ENCODE data around the gene IFT57. TPM values are rescaled to one million over a fixed set of nuclear protein-coding genes. Genes with fewer than 3 reads are reported as not detected.
"Not testable (repeated sequence)": the region's sequence is repeated elsewhere in the genome, so short reads cannot be mapped to it uniquely, and the experiment has no call there.

IFT57 gene
- total RNA-seq, 2 experiments from 2014 or later, result 26.2 to 27.7 TPM

DNA sequence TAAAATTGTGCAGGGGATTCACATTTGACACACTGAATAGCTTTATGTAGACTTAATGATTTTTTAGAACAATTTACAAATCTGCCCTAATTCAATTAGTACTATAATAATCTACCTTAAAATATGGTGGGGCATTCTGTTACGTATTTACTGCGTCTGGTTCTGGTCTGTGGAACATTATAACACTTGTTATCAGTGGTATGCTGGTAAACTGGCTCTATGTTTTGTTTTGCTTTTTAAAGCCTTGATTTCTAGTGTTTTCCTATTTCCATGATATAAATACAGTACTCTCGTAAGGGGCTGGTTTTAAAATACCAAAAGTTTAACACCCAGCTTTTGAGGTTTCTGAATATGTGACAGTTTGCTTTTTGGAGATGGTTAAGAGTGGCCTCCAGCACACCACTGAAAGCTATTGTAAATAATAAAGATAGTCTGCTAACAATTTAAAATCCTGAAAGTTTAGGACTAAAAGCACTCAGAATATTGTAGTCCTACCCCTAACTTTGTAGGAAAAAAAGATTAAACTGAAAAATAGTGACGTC is 65.8 kb downstream of the IFT57 start:
- H3K4me3 Mint-ChIP-seq, result no peak overlapping the region
- peaks cover 10% of the 10 kb centered on the region for H3K4me1 Mint-ChIP-seq (ENCODE audit: low read depth)
- no peaks in the 10 kb centered on the region for H3K27me3 Mint-ChIP-seq (ENCODE audit: low read depth)
- H3K36me3 Mint-ChIP-seq (ENCODE audit: low read depth), result no peaks in the 10 kb centered on the region
- DNase-seq, result no peak
- H3K27ac Mint-ChIP-seq, result no peak overlapping the region
- CTCF ChIA-PET, result interaction anchor here (0.8 to 1.7 kb wide), 7 partner anchors 9 to 322 kb away, joined by 3 to 6 read pairs (median 3); no protein-coding TSS in a partner anchor
- no peaks in the 10 kb centered on the region for H3K9me3 Mint-ChIP-seq
- intact Hi-C loops (cut with micrococcal nuclease), result no loop called here

- H3K4me1 Mint-ChIP-seq (ENCODE audit: low read depth), result peaks cover 10% of the 10 kb centered on the region
- H3K27ac Mint-ChIP-seq; H3K9me3 Mint-ChIP-seq; DNase-seq; intact Hi-C loops (cut with micrococcal nuclease); H3K36me3 Mint-ChIP-seq (ENCODE audit: low read depth); H3K27me3 Mint-ChIP-seq (ENCODE audit: low read depth); H3K4me3 Mint-ChIP-seq: not testable (repeated sequence)
- CTCF ChIA-PET, result interaction anchor here (0.9 to 1.4 kb wide), 2 partner anchors 8 to 250 kb away, joined by 3 read pairs; no protein-coding TSS in a partner anchor
Observed at GRCh38 chr3:108155642-108156041, 66.6 kb downstream of the IFT57 start.

GRCh38 chr3:108153451-108153981 is 68.7 kb downstream of the IFT57 start:
- Mint-ChIP-seq H3K9me3 (no peaks in the 10 kb centered on the region), H3K27ac (no peak overlapping the region), H3K36me3 (ENCODE audit: low read depth) (no peaks in the 10 kb centered on the region), H3K4me1 (ENCODE audit: low read depth) (peaks cover 10% of the 10 kb centered on the region), H3K4me3 (no peak overlapping the region), H3K27me3 (ENCODE audit: low read depth) (no peaks in the 10 kb centered on the region)
- peak; percentile 79 for DNase-seq
- CTCF ChIA-PET, result interaction anchor here (0.6 to 2.9 kb wide), 20 partner anchors 9 to 381 kb away, joined by 3 to 40 read pairs (median 4); partner anchors contain the start of gene HHLA2
- intact Hi-C loops (cut with micrococcal nuclease), result loop anchor here (1.0 to 5.0 kb wide), 4 partner anchors 169 to 399 kb away; no protein-coding TSS in a partner anchor

GRCh38 chr3:108152274-108152673 is 70.0 kb downstream of the IFT57 start:
- H3K9me3 Mint-ChIP-seq, result no peaks in the 10 kb centered on the region
- peaks cover 7% of the 10 kb centered on the region for H3K4me1 Mint-ChIP-seq (ENCODE audit: low read depth)
- CTCF ChIA-PET, result interaction anchor here (0.8 to 2.9 kb wide), 7 partner anchors 10 to 400 kb away, joined by 3 to 40 read pairs (median 4); no protein-coding TSS in a partner anchor
- H3K27ac Mint-ChIP-seq, result no peak overlapping the region
- no peak for DNase-seq
- intact Hi-C loops (cut with micrococcal nuclease), result loop anchor here (5.0 kb wide), 1 partner anchor 400 kb away; no protein-coding TSS in a partner anchor
- H3K27me3 Mint-ChIP-seq (ENCODE audit: low read depth), result no peaks in the 10 kb centered on the region
- H3K36me3 Mint-ChIP-seq (ENCODE audit: low read depth), result no peaks in the 10 kb centered on the region
- no peak overlapping the region for H3K4me3 Mint-ChIP-seq

DNA sequence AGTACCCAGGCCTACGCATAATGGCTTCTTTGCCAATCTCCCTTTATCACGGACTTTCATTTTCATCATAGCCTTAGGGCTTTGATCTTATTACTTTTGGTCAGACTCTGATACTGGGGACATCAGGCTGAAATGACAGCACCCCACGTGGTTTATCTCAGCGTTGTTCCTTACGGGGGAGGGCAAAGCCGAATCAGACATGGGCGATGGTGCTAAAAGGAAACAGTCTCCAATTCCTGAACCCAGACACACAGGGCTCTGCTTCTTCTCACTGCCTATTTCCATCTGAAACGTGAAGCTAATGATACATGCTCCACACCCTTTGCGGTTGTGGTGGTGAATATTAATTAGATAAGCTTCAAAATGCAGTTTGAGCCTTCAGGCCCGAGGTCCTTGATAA is 72.0 kb downstream of the IFT57 start:
- CTCF ChIA-PET, result no interaction called here
- Mint-ChIP-seq H3K9me3 (peaks cover 12% of the 10 kb centered on the region), H3K36me3 (ENCODE audit: low read depth) (peaks cover 11% of the 10 kb centered on the region)

GRCh38 chr3:108146139-108146538 is 76.1 kb downstream of the IFT57 start:
- CTCF ChIA-PET, result no interaction called here
- intact Hi-C loops (cut with micrococcal nuclease), result no loop called here

More for the DNA sequence above, 72.0 kb downstream of the IFT57 start:
- Mint-ChIP-seq H3K4me3 (no peak overlapping the region), H3K27me3 (ENCODE audit: low read depth) (no peaks in the 10 kb centered on the region), H3K4me1 (ENCODE audit: low read depth) (peaks cover 5% of the 10 kb centered on the region), H3K27ac (no peak overlapping the region)
- no peak for DNase-seq
- intact Hi-C loops (cut with micrococcal nuclease), result loop anchor here (5.0 kb wide), 1 partner anchor 402 kb away; no protein-coding TSS in a partner anchor

GRCh38 chr3:108145578-108145977 is 76.6 kb downstream of the IFT57 start:
- peaks cover 14% of the 10 kb centered on the region for H3K9me3 Mint-ChIP-seq
- DNase-seq, result no peak
- H3K4me3 Mint-ChIP-seq, result no peak overlapping the region
- H3K4me1 Mint-ChIP-seq (ENCODE audit: low read depth), result peaks cover 3% of the 10 kb centered on the region
- peaks cover 31% of the 10 kb centered on the region for H3K36me3 Mint-ChIP-seq (ENCODE audit: low read depth)
- no peak overlapping the region for H3K27ac Mint-ChIP-seq
- H3K27me3 Mint-ChIP-seq (ENCODE audit: low read depth), result no peaks in the 10 kb centered on the region
- intact Hi-C loops (cut with micrococcal nuclease), result no loop called here
- CTCF ChIA-PET, result no interaction called here

More at GRCh38 chr3:108146139-108146538, 76.1 kb downstream of the IFT57 start:
- Mint-ChIP-seq H3K9me3 (peaks cover 14% of the 10 kb centered on the region), H3K27me3 (ENCODE audit: low read depth) (no peaks in the 10 kb centered on the region), H3K27ac (no peak overlapping the region), H3K36me3 (ENCODE audit: low read depth) (peaks cover 27% of the 10 kb centered on the region), H3K4me3 (no peak overlapping the region), H3K4me1 (ENCODE audit: low read depth) (peaks cover 2% of the 10 kb centered on the region)
- no peak for DNase-seq

- Mint-ChIP-seq H3K27ac (no peak overlapping the region), H3K36me3 (ENCODE audit: low read depth) (peaks cover 63% of the 10 kb centered on the region), H3K4me3 (no peak overlapping the region), H3K4me1 (ENCODE audit: low read depth) (peaks cover 52% of the 10 kb centered on the region), H3K9me3 (no peaks in the 10 kb centered on the region), H3K27me3 (ENCODE audit: low read depth) (no peaks in the 10 kb centered on the region)
- CTCF ChIA-PET, result interaction anchor here (1.4 to 1.6 kb wide), 2 partner anchors 16 to 340 kb away, joined by 3 read pairs; no protein-coding TSS in a partner anchor
- DNase-seq, result no peak
- intact Hi-C loops (cut with micrococcal nuclease), result no loop called here
Observed at GRCh38 chr3:108137460-108137814, 84.8 kb downstream of the IFT57 start.

- Mint-ChIP-seq H3K27me3 (ENCODE audit: low read depth) (no peaks in the 10 kb centered on the region), H3K27ac (no peak overlapping the region), H3K36me3 (ENCODE audit: low read depth) (peaks cover 65% of the 10 kb centered on the region), H3K9me3 (no peaks in the 10 kb centered on the region), H3K4me1 (ENCODE audit: low read depth) (peaks cover 58% of the 10 kb centered on the region), H3K4me3 (no peak overlapping the region)
- CTCF ChIA-PET, result interaction anchor here (0.6 to 1.4 kb wide), 2 partner anchors 193 to 341 kb away, joined by 3 to 5 read pairs; no protein-coding TSS in a partner anchor
- intact Hi-C loops (cut with micrococcal nuclease), result no loop called here
- DNase-seq, result no peak
Observed at GRCh38 chr3:108136561-108137459, 85.4 kb downstream of the IFT57 start.

- no peaks in the 10 kb centered on the region for H3K9me3 Mint-ChIP-seq
- no peak overlapping the region for H3K4me3 Mint-ChIP-seq
- H3K27me3 Mint-ChIP-seq (ENCODE audit: low read depth), result no peaks in the 10 kb centered on the region
- intact Hi-C loops (cut with micrococcal nuclease), result loop anchor here (1.0 to 5.0 kb wide), 5 partner anchors 9 to 532 kb away; no protein-coding TSS in a partner anchor
- peak overlapping the region; percentile 86 for H3K27ac Mint-ChIP-seq
- DNase-seq, result no peak
- H3K36me3 Mint-ChIP-seq (ENCODE audit: low read depth), result peaks cover 65% of the 10 kb centered on the region
- CTCF ChIA-PET, result interaction anchor here (0.7 kb wide), 1 partner anchor 208 kb away, joined by 3 read pairs; no protein-coding TSS in a partner anchor
- H3K4me1 Mint-ChIP-seq (ENCODE audit: low read depth), result peaks cover 78% of the 10 kb centered on the region
Observed at GRCh38 chr3:108134555-108134880, 87.7 kb downstream of the IFT57 start.

GRCh38 chr3:108133858-108134554 is 88.2 kb downstream of the IFT57 start:
- Mint-ChIP-seq H3K36me3 (ENCODE audit: low read depth) (peaks cover 66% of the 10 kb centered on the region), H3K27ac (peak overlapping the region; percentile 86), H3K27me3 (ENCODE audit: low read depth) (no peaks in the 10 kb centered on the region), H3K9me3 (no peaks in the 10 kb centered on the region), H3K4me3 (peak overlapping the region; percentile 14), H3K4me1 (ENCODE audit: low read depth) (peaks cover 83% of the 10 kb centered on the region)
- intact Hi-C loops (cut with micrococcal nuclease), result loop anchor here (1.0 to 5.0 kb wide), 5 partner anchors 9 to 532 kb away; no protein-coding TSS in a partner anchor
- no peak for DNase-seq
- CTCF ChIA-PET, result interaction anchor here (0.7 to 1.3 kb wide), 2 partner anchors 42 to 209 kb away, joined by 3 to 4 read pairs; no protein-coding TSS in a partner anchor
